GM21423 (cell line): ENCODE measurements around the gene ANKH.

Source experiments
- ATAC-seq: cut with Tn5 transposase; IDR thresholded peaks from one replicate; pipeline ENCODE4 v1.9.1; 2021; ENCODE audit warnings: mild to moderate bottlenecking, moderate library complexity; ENCODE audit not compliant: unreplicated experiment

ANKH gene

GRCh38 chr5:14830210-14831005 is 41.2 kb downstream of the ANKH start:
- no peak for ATAC-seq

DNA sequence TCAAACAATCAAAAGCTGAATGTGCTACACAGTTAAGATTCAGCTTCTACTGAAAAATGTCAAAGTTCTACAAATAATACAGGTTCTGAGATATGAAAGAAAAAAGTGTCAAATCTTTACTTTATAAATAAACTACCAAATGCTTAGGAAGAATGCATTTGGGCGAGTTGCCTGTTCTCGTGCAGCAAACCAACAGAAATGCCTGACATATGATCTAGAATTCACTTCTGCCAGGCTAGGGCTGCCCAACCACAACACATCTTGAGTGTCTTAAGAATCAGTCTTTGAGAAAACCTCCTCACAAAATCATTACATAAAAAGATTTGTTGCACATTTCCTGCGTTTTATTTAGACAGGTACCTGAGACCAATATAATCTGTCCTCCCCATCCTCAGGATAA is 42.2 kb downstream of the ANKH start:
- no peak for ATAC-seq

DNA sequence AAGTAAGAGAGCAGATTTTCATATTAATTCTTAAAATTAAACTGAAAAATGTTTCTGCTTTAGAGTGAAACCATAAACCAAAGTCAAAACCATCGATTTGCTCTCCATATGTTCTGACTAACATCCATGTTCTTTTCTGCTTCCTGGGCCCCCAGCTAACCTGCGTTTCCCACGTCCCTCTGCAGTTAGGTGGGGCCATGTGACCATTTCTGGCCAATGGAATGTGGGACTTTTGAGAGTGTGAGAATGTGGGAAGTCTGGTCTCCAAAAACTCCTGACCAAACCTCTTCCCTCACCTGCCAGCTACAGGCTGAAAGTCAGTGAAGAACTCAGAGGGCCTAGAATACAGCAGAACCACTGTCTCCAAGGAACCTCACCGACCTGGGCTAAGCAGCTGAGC is 44.9 kb downstream of the ANKH start:
- no peak for ATAC-seq

- ATAC-seq, result no peak
Measured at GRCh38 chr5:14825977-14826376, 45.6 kb downstream of the ANKH start.

- no peak for ATAC-seq
Measured at GRCh38 chr5:14824499-14824898, 47.1 kb downstream of the ANKH start.

GRCh38 chr5:14821100-14821845 is 50.3 kb downstream of the ANKH start:
- ATAC-seq, result no peak

- no peak for ATAC-seq
Measured at GRCh38 chr5:14818931-14819790, 52.4 kb downstream of the ANKH start.

DNA sequence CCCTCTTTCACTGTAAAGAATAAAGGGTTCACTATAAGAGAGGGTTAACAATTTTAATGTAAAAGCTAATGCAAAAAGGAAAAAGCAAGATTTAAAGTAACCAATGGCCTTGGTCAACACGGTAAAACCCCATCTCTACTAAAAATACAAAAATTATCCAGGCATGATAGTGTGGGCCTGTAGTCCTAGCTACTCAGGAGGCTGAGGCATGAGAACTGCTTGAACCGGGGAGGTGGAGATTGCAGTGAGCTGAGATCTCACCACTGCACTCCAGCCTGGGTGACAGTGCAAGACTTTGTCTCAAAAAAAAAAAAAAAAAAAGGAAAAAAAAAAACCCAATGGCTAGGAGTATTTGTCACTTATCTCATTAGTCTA is 53.8 kb downstream of the ANKH start:
- peak; percentile 20 for ATAC-seq

- ATAC-seq, result peak; percentile 43
Measured at GRCh38 chr5:14816999-14817761, 54.4 kb downstream of the ANKH start.

DNA sequence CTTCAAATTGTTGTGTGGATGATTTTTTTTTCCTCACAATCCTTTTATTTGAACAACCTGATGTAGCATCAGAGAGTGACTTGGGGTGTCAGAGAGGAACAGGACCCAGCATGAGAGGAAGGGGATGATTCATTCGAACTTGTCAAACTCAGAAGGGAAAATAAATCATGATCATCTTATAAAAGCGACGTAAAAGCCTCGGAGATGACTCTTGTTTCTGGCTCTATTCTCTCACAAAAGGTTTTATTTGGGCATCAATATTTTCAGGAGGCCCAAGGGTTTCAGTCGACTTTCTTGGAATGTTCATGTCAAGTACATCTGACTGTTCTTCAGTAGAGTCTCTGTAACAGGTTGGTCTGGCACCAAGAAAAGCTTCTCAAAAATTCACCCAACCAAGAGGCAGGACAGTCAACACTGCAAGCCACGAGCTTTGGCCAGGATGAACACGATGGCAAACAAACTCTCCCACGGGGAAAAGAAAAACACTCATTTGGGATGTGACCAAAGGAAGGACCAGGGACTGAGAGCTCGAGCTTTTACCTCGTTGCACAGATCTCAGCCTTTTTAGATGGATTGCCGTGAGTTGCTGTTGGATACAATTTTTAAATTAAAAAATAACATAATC is 55.1 kb downstream of the ANKH start:
- ATAC-seq, result no peak

DNA sequence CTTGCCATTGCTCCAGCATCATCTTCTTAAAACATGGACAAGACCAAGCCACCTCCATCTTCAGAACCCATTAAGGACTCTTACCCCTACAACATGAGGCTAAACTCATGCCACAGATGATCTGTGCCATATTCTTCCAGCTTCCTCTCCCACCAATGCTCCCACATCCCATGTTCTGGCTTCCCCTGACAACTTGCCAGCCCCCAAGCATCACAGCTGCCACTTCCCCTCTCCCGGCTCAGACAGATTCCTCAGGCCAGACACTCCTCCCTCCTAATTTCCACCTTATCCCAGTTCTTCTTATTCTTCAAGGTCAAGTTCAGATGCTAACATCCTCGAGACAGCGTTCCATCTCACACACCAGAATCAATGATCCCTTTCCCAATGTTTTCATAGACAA is 57.8 kb downstream of the ANKH start:
- ATAC-seq, result no peak

- ATAC-seq, result no peak
Measured at GRCh38 chr5:14812166-14812565, 59.4 kb downstream of the ANKH start.

DNA sequence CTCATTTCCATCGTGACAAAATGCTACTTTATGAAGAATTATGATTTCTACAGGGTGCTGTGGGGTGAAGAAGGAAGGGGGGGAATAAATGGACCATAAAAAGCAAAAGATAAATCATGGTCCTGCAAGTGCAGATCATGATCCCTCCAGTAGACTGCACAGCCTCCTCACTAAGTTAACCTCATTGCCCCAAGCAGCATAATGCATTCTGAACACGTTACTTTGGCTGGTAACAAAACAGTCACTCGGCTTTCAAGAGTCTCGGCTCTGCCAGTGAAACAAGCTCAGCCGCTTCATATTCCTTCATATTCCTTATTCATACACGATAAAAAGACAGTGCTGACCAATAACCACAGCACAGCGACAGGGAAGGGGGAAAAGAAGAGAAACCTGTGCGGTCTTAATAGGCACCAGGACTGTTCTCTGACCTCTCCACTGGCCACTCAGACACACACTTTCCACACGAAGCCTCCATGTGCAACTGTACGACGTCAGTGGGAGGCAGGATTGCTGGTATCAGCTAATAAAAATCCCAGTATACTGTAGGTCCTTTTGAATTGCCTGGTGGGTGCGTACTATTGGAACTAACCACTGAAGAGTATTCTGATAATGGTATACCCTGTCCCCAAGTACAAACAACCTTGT is 60.5 kb downstream of the ANKH start:
- no peak for ATAC-seq

DNA sequence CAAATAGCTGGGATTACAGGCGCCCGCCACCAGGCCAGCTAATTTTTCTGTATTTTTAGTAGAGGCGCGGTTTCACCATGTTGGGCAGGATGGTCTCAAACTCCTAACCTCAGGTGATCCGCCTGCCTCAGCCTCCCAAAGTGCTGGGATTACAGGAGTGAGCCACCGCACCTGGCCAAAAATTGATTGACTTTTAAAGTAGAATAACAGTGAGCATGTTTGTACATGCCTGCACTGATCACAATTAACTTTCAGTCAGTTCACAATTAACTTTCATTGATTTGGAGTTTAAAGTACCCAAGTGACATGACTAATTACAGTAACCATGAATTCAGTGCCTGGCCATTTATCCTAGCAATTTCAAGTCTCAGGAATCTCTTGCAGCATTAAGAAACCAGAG is 61.3 kb downstream of the ANKH start:
- ATAC-seq, result no peak

DNA sequence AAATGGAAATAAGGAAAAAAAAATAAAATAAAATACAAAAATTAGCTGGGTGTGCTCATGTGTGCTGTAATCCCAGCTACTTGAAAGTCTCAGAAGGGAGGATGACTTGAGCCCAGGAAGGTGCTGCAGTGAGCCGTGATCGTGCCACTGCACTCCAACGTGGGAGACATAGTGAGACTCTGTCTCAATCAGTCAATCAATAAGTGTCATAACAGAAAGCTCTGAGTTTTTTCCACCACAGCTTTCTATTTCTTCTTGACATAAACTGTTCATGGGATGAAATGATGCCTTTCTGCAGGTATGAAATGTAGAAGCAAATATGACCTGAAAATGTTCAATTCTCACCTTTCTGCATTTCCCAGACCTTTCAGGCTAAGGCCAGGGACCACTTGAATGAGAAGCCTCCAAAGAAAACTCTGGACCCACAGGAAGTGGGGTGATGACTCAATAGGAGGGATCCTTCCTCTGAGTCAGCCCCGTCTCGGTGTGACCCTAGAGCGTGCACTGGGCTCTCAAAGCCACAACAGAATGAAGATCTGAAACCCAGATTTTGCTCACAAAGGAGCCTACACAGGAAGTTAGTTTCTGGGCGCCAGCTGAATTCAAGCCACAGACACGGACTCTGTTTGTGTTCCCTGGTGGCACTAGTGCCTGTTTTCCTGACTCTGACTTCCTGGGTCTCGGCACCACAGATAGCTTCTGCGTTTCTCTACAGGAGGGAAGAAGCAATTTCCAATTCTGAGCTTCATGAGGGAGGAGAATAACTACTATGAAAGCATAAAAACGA is 62.0 kb downstream of the ANKH start:
- ATAC-seq, result peak; percentile 97

DNA sequence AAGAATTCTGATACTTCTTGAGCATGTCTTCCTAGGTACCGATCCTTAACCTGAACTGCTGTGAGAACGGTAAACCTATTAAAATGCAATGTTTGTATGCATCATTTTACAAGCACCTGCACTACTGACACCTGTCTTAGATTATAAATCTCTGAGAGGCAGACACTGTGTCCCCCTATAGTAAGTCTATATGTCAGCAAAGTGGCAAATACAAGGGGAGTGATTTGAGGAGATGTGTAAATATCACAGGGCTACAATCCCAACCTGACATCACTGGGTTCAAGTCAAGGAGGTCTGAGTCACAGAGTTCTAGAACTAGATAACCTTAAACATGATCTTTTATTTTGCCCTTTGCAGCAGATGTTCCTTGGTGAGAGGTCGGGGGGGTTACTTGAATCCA is 64.1 kb downstream of the ANKH start:
- no peak for ATAC-seq

DNA sequence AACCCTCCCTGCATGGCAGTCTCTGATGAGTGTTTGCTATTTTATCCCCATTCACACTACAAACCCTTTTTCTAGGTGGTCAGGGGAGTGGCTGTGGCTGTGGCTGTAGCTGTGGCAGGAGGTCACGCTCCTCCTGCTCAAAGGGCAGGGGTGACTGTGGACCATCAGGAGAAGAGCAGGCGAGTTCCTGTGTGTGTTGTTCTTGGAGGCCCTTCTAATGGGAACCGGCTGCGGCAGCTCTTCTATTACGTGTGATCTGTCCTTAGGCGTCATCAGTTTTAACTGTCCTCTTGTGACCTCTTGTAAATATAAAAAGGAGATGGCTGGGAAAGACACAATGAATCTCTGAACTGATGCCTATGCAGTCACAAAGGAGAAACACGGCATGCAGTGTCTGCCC is 65.1 kb downstream of the ANKH start:
- ATAC-seq, result no peak

DNA sequence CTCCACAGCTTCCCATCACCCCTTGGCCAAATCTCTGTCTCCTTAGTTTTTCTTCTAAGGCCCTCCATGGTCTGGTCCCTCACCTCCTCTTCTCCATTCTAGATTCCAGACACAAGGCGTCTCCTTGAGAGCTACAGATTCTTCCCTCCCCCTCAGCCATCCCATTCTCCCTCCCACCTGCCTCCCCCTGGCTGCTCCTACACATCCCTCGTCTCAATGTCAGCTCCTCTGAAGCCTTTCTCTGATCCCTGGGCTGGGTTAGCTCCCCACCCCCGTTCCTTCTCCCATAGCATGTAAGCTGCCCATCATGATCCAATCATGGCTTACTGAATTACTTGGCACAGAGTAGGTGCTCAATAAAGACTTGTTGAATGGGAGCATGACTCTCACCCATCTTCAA is 69.0 kb downstream of the ANKH start:
- no peak for ATAC-seq

GRCh38 chr5:14801792-14802191 is 69.8 kb downstream of the ANKH start:
- no peak for ATAC-seq
